HG02885 (cell line): ENCODE results near the gene LTV1.

ENCODE experiments used
- ATAC-seq: cut with Tn5 transposase; IDR thresholded peaks from one replicate; pipeline ENCODE4 v1.9.1; 2021; ENCODE audit warnings: mild to moderate bottlenecking; ENCODE audit not compliant: unreplicated experiment, poor library complexity

Gene LTV1

GRCh38 chr6:143882401-143882930, 39.3 kb downstream of the LTV1 start:
- ATAC-seq = no peak

- no peak for ATAC-seq
These were observed 41.2 kb downstream of the LTV1 start for GRCh38 chr6:143884216-143884900.

GRCh38 chr6:143885116-143885515, 42.0 kb downstream of the LTV1 start:
- ATAC-seq = no peak

GRCh38 chr6:143894655-143895054, 51.5 kb downstream of the LTV1 start:
- ATAC-seq = no peak

GRCh38 chr6:143896126-143896860, 53.2 kb downstream of the LTV1 start:
- no peak for ATAC-seq

- ATAC-seq = no peak
These were observed 57.2 kb downstream of the LTV1 start for GRCh38 chr6:143900358-143900757.

GRCh38 chr6:143901885-143902750, 59.0 kb downstream of the LTV1 start:
- peak; percentile 96 for ATAC-seq

GRCh38 chr6:143902827-143903226, 59.7 kb downstream of the LTV1 start:
- ATAC-seq = no peak

- ATAC-seq = no peak
These were observed 67.9 kb downstream of the LTV1 start for GRCh38 chr6:143911028-143911427.

GRCh38 chr6:143912671-143913070, 69.5 kb downstream of the LTV1 start:
- no peak for ATAC-seq
